GM21619 (cell line): ENCODE measurements around the gene BAIAP3.

Experiments
- ATAC-seq: cut with Tn5 transposase; IDR thresholded peaks from one replicate; pipeline ENCODE4 v1.9.1; 2021; ENCODE audit not compliant: unreplicated experiment

The BAIAP3 gene

DNA sequence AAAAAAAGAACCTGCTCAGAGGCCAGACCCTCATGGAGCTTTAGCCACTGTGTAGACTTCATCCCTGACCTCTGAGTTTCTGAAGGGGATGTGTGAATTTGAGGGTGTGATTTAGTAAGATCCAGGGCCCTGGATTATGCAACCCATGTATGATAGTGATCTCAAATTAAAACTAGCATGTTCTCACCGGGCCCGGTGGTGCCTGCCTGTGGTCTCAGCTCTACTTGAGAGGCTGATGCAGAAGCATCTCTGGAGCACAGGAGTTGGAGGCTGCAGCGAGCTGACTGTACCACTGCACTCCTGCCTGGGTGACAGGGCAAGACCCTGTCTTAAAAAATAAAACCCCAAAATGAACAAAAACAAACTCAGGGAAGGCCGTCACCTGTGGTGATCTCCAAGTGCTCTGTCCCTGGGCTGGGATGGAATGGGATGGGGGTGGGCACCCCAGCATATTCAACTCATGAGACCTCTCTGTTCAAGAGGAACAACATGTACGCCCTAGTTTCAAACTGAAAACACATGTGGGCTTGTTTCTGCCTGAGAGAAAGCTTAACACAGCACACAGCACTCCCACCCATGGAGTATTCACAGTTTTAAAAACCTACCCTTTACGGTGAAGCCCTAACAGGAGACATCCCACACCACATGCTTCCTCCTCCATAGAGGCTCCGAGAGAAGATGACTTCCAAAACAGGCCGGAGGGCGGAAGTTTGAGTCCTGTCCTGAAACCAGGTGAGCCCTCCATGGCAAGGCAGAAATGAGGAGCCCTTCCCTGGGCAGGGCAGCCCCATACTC, 48.4 kb downstream of the BAIAP3 start:
- ATAC-seq, result no peak

DNA sequence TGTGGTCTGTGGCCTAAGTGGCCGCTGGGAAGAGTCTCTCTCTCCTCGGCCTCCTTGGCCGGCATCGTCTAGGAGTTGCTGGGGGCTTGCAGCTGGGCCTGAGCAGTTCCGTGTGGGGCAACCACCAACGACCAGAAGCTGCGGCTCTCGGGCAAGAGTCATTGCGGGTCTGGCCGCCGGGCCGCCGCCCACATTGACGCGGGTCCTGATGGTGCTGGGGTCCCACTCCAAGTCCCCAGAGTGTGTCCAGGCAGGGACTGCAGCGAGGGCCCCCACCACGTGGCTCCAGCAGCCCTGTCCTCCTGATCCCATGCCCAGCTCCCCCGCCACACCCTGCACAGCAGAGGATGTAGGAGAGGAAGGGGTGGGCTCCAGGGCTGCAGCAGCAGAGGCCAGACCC, 50.1 kb downstream of the BAIAP3 start:
- ATAC-seq, result no peak

- ATAC-seq, result no peak
Measured at GRCh38 chr16:1385232-1385631, 51.8 kb downstream of the BAIAP3 start.

DNA sequence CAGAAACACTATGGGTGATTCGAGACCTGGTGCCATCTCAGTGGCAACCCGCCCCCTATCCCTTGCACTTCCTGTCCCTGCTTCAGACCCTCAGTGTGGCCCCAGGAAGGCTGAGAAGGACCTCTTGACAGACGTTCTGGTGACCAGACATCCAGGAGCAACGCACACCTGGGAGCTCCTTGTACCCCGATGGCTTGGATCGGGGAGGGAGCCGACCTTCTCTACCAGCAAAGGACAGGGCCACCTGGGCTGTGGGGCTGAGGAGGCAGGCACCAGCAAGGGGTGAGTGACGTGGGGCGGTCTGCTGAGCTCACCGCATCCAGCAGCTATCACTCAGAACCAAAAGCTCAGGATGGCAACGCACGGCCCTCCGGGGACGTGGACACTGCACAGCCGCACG, 53.9 kb downstream of the BAIAP3 start:
- ATAC-seq, result no peak

DNA sequence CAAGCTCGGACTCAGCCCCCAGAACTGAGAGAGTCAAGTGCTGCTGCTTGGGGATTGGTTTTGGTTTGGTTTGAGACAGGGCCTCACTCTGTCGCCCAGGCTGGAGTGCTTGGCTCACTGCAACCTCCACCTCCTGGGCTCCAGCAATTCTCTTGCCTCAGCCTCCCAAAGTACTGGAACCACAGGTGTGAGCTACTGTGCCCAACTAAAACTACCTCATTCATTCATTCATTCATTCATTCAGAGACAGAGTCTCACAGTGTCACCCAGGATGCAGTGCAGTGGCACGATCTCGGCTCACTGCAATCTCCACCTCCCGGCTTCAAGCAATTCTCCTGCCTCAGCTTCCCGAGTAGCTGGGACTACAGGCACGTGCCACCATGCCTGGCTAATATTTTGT, 56.3 kb downstream of the BAIAP3 start:
- no peak for ATAC-seq

GRCh38 chr16:1390239-1390779, 56.9 kb downstream of the BAIAP3 start:
- ATAC-seq, result no peak

DNA sequence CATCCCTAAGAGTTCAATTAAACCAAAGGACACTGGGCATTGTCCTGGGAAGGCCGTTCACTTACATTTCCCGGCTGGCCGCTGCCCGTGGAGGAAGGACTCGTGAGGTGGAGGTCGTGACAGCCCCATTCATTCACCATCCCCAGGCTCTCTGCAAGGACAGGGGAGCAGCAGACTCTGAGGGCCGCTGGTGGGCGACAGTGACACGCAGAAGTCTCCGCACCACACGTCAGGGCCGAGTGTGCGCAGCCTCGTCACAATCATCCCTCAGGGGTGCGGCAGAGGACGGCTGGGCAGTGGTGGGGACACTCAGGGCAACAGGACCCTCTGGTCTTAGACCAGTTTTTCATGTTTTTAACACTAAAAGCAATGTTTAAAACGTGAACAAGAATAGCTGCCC, 59.4 kb downstream of the BAIAP3 start:
- no peak for ATAC-seq

- no peak for ATAC-seq
Measured at GRCh38 chr16:1393613-1394176, 60.2 kb downstream of the BAIAP3 start.

DNA sequence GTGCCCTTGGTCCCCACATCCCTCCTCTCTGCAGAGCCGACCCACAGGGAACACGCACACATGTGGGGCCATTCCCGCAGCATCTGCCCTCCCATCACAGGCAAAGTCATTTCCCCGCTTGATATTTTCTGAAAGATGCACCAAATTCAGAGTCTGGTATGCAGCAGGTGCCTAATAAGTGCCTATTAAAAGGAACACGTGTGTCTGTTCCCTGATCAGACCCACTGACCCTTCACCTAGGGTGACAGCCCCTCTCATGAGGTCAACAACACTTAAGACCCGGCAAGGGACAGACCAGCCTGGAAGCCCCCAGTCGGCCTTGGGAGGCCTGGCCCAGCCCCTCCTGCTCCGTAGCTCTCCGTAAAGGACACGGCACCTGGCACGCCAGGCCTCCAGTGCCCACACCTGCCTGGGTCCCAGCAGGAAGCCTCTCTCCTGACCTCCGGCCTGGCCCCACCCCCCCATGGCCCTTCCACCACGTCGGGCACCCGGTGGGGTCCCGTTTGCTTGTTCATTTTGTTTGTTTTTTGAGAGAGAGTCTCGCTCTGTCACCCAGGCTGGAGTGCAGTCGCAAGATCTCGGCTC, 61.0 kb downstream of the BAIAP3 start:
- ATAC-seq, result no peak

DNA sequence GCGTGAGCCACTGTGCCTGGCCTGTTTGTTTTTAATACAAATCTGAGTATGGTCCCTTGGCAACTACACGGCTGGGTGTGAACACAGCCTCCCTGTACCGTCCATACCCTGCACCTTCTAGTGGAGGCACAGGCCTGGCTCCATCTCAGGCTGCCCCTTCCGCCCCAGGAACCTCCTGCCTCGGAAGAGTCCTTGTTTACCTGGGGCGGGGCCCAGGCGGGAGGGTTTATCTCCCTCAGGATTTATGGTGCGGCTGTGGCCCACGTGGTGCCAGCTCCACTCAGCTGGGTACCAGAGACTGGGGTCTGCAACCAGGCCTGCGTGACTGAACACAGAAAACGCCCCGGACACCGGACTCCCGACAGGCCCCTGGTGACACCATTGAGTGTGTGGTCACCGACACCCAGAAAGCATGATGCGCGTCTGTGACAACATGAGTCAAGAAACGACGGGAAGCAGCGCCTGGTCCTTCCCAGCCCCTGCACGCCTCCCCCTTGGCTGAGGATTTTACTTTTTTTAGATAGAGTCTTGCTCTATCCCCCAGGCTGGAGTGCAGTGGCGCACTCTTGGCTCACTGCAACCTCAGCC, 62.1 kb downstream of the BAIAP3 start:
- no peak for ATAC-seq

GRCh38 chr16:1397779-1398178, 64.3 kb downstream of the BAIAP3 start:
- no peak for ATAC-seq

GRCh38 chr16:1398351-1398750, 64.9 kb downstream of the BAIAP3 start:
- ATAC-seq, result no peak
